Stimulated activated CD4-positive, alpha-beta T cell treated with anti-CD3 and anti-CD28 coated beads, Interleukin-2, amount 100 ng/mL, for 48 hours (primary cell): ENCODE data around the gene GIMAP1.

Experiments
- DNase-seq, 2 donors: peaks; one replicate each; pipeline ENCODE4 v3.0.0-alpha.2; 2020

Gene GIMAP1

GRCh38 chr7:150751702-150752101 is 35.3 kb downstream of the GIMAP1 start:
- DNase-seq: no peak

GRCh38 chr7:150753239-150753638 is 36.8 kb downstream of the GIMAP1 start:
- no peak for DNase-seq

GRCh38 chr7:150753826-150754603 is 37.6 kb downstream of the GIMAP1 start:
- no peak for DNase-seq

- no peak for DNase-seq
Observed at GRCh38 chr7:150754951-150755350, 38.5 kb downstream of the GIMAP1 start.

GRCh38 chr7:150755473-150756099 is 39.2 kb downstream of the GIMAP1 start:
- no peak for DNase-seq

- no peak for DNase-seq
Observed at GRCh38 chr7:150756166-150756565, 39.8 kb downstream of the GIMAP1 start.

- no peak for DNase-seq
Observed at GRCh38 chr7:150756858-150757257, 40.4 kb downstream of the GIMAP1 start.

- no peak for DNase-seq
Observed at GRCh38 chr7:150759479-150759878, 43.1 kb downstream of the GIMAP1 start.

GRCh38 chr7:150766334-150766709 is 49.9 kb downstream of the GIMAP1 start:
- no peak for DNase-seq

- no peak for DNase-seq
Observed at GRCh38 chr7:150769768-150770167, 53.4 kb downstream of the GIMAP1 start.
